Measurements from ENCODE around the gene ATP2C2. TPM values are rescaled to one million over a fixed set of nuclear protein-coding genes. Genes with fewer than 3 reads are reported as not detected.

The ATP2C2 gene
- total RNA-seq: not detected in 2 replicates

DNA sequence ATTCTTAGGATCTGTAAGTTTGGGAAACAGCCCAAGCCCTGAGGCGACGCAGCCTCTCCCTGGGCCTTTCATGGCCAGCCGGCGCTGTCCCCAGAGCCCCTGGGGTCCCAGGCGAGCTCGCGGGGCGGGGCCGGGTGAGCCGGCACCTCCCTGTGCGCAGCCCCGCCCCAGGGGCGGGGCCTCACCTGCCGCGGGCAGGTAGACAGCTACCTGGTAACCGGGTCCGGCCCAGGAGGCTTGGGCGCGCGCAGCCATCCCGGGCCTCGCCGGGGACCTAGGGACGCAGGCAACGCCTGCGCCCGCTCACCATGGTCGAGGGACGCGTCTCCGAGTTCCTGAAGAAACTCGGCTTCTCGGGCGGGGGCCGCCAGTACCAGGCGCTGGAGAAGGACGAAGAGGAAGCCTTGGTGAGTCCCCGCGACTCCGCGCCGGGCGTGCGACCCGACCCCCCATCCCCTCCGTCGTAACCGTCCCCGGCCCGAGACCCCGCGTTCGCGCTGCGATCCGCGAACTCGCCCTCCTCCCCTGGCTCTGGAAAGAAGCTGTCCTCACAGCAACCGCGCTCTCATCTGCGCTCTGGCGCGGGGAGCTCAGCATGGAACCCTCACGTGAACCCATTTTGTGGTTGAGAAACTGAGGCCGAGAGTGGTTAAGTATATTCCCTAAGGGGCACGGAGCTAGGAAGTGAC lies at the start of gene ATP2C2:
Gene ATP2C2 (plus strand): TSS at position 231 of the 689 bp plus-strand sequence. CDS start 78 bp downstream, at position 309.

DNA sequence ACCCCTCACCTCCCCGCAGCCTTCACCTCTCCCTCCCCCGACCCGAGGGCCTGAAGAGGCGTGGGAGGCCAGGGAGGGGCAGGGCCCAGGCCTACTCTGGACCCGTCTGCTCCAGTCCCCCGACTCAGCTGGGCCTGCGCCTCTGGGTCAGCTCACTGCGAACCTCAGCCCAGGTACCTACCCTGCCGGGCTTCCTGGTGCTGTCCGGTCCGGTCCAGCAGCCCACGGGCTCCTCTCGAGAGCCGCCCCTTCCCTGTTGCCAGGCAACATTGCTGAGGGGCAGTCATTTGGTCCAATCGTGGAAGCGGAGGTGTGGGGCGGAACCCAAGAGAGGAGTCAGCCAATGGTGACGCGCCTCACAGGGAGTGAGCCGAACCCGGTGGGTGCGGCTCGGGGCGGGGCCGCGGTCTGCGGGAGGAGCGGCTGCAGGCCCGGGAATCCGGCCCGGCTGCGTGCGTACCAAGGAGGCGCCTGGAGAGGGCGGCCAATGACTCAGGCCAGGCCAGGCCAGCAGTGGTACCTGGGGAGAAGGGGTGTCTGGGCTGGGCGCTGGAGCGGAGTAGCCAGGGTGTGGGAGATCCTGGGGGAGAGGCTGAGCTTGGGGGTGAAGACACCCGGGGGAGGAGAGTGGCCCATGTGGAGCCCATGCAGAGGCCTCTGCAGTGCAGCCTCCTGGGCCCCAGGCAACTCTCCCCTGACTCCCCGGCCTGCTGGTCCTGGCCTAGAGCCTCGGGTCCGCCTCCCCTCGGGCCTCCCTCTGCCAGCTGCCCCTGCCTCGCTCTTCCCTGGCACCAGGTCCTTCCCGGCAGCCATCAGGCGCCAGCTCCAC lies 136.3 kb downstream of the ATP2C2 start, which contains the start of gene MEAK7:
Gene MEAK7 (minus strand): TSS at position 240 of the 829 bp plus-strand sequence. CDS start 6,573 bp downstream, outside the sequence.

Other genes starting within 250 kb of the ATP2C2 start
- gene HSDL1, start 223.4 kb upstream of the ATP2C2 start, total RNA-seq: 28.4 and 28.9 TPM in 2 replicates
- 0.10 TPM in 1 of 2 replicates, not detected in the other for gene DNAAF1, start 223.2 kb upstream of the ATP2C2 start, total RNA-seq
- 29.4 and 51.8 TPM in 2 replicates for gene TAF1C, start 181.5 kb upstream of the ATP2C2 start, total RNA-seq
- gene ADAD2, start 177.4 kb upstream of the ATP2C2 start, total RNA-seq: 0.10 TPM in 1 of 2 replicates, not detected in the other
- not detected in 2 replicates for gene KCNG4, start 128.5 kb upstream of the ATP2C2 start, total RNA-seq
- not detected in 2 replicates for gene WFDC1, start 73.7 kb upstream of the ATP2C2 start, total RNA-seq
- 18.2 and 21.9 TPM in 2 replicates for gene MEAK7, start 136.1 kb downstream of the ATP2C2 start, total RNA-seq
- gene COTL1, start 249.5 kb downstream of the ATP2C2 start, total RNA-seq: 224 and 273 TPM in 2 replicates